ENCODE data around the gene INPP4A.

GRCh38 chr2:98563394-98563793, 118.7 kb downstream of the INPP4A start:
- TF ChIP-seq, protein P1, sequence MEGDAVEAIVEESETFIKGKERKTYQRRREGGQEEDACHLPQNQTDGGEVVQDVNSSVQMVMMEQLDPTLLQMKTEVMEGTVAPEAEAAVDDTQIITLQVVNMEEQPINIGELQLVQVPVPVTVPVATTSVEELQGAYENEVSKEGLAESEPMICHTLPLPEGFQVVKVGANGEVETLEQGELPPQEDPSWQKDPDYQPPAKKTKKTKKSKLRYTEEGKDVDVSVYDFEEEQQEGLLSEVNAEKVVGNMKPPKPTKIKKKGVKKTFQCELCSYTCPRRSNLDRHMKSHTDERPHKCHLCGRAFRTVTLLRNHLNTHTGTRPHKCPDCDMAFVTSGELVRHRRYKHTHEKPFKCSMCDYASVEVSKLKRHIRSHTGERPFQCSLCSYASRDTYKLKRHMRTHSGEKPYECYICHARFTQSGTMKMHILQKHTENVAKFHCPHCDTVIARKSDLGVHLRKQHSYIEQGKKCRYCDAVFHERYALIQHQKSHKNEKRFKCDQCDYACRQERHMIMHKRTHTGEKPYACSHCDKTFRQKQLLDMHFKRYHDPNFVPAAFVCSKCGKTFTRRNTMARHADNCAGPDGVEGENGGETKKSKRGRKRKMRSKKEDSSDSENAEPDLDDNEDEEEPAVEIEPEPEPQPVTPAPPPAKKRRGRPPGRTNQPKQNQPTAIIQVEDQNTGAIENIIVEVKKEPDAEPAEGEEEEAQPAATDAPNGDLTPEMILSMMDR (IDR thresholded peaks at IDR 0.05; ENCODE audit: insufficient read depth, low read length) = no peak
- TF ChIP-seq POLR2AphosphoS5 (IDR thresholded peaks at IDR 0.05; ENCODE audit: low read depth) (no peak), SPI1 (IDR thresholded peaks at IDR 0.05; ENCODE audit: borderline replicate concordance, low read depth) (no peak), GABPA (IDR thresholded peaks at IDR 0.05; ENCODE audit: low read depth) (no peak)
- TF ChIP-seq, protein P2, sequence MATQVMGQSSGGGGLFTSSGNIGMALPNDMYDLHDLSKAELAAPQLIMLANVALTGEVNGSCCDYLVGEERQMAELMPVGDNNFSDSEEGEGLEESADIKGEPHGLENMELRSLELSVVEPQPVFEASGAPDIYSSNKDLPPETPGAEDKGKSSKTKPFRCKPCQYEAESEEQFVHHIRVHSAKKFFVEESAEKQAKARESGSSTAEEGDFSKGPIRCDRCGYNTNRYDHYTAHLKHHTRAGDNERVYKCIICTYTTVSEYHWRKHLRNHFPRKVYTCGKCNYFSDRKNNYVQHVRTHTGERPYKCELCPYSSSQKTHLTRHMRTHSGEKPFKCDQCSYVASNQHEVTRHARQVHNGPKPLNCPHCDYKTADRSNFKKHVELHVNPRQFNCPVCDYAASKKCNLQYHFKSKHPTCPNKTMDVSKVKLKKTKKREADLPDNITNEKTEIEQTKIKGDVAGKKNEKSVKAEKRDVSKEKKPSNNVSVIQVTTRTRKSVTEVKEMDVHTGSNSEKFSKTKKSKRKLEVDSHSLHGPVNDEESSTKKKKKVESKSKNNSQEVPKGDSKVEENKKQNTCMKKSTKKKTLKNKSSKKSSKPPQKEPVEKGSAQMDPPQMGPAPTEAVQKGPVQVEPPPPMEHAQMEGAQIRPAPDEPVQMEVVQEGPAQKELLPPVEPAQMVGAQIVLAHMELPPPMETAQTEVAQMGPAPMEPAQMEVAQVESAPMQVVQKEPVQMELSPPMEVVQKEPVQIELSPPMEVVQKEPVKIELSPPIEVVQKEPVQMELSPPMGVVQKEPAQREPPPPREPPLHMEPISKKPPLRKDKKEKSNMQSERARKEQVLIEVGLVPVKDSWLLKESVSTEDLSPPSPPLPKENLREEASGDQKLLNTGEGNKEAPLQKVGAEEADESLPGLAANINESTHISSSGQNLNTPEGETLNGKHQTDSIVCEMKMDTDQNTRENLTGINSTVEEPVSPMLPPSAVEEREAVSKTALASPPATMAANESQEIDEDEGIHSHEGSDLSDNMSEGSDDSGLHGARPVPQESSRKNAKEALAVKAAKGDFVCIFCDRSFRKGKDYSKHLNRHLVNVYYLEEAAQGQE (IDR thresholded peaks at IDR 0.05; ENCODE audit: insufficient replicate concordance, low read depth) = no peak

Measured in HL-60 (cell line).